Panc1 (cell line): Measurements from ENCODE around the gene RGS17.
"Not testable (repeated sequence)": the region's sequence is repeated elsewhere in the genome, so short reads cannot be mapped to it uniquely, and the experiment has no call there.

Experiments
- CTCF ChIP-seq: fragments of 450-650 bp; IDR thresholded peaks from 2 replicates; pipeline ENCODE4 v1.5.1; 2017; ENCODE audit warnings: mild to moderate bottlenecking
- POLR2AphosphoS5 ChIP-seq: IDR thresholded peaks from 2 replicates; pipeline ENCODE4 v1.6.1; 2012; ENCODE audit warnings: mild to moderate bottlenecking, low read depth, low read length, moderate library complexity
- REST ChIP-seq, 2 experiments: IDR thresholded peaks; 2 replicates each; pipeline ENCODE4 v1.6.1; 2011 to 2012; ENCODE audit warnings: low read depth in 2 of 2, control low read depth in 1 of 2, low read length in 1 of 2, mild to moderate bottlenecking in 1 of 2, moderate library complexity in 1 of 2; ENCODE audit not compliant: insufficient read depth in 1 of 2
- SIN3A ChIP-seq: IDR thresholded peaks from 2 replicates; pipeline ENCODE4 v1.6.1; 2012; ENCODE audit warnings: low read depth, mild to moderate bottlenecking, low read length, moderate library complexity, borderline replicate concordance; ENCODE audit not compliant: insufficient read depth
- TCF7L2 ChIP-seq: IDR thresholded peaks from 2 replicates; pipeline ENCODE4 v1.6.1; 2011; ENCODE audit warnings: mild to moderate bottlenecking, low read depth, low read length, inconsistent platforms

GRCh38 chr6:153000790-153001189 lies 130.3 kb downstream of the RGS17 start:
- not testable (repeated sequence) for TF ChIP-seq CTCF; REST (IDR thresholded peaks at IDR 0.05; ENCODE audit: insufficient read depth in 1 of 2, low read depth in 2 of 2, low read length in 1 of 2); POLR2AphosphoS5; SIN3A; TCF7L2
